ENCODE data around the gene ADAMTS20.
"Not testable (repeated sequence)": the region's sequence is repeated elsewhere in the genome, so short reads cannot be mapped to it uniquely, and the experiment has no call there.

Gene ADAMTS20

DNA sequence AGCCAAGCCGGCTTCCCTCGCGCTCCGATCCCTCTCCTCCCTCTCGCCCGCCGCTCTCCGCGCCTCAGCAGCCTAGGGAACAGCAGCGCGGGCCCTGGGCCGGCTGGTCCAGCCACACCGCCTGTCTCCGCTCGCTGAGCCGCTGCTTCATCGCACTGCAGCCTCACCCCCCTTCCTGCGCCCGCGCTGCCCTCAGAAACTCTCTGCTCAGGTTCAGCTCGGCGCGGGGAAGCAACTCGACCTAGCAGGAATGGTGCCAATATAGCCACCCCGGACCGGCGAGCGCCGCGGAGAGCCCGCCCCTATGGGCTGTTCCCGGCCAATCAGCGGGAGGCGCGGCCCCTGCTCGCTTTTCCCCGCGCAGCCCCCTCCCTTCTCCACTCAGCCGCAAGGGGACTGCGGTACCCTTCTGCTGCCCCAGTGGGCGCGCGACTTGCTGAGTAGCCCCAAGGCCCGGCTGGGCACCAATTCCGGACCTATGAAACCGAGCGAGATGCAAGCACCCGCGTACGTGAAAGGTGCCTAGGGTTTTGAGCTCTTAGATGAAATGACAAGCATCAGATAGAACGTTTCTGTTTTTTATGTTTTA, at the start of gene ADAMTS20:
Gene ADAMTS20, minus strand, starts transcription at position 233 of the 589 bp plus-strand sequence. CDS start 282 bp downstream, outside the sequence.
- no peak for DNase-seq (ENCODE audit: low spot score)

DNA sequence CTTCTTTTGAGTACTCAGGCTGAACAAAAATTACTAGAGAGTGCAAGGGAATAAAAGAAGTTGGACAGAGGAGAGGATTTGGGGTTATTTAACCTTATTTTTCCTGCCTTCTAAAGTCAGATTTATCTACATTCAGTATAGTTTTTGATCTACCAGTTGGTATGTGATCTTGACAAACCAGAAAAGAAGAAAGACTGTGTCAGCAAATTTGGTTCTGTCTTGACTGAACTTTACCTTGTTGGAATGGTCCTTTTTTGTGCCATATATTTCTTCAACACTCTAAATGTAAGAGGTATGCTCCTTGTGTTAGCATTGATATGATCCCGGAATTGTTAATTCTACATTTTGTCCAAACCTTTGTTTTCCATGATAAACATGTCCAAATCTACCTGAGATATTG, 47.7 kb upstream of the ADAMTS20 start:
- DNase-seq (ENCODE audit: low spot score), result no peak

GRCh38 chr12:43599066-43599465, 47.1 kb upstream of the ADAMTS20 start:
- no peak for DNase-seq (ENCODE audit: low spot score)

DNA sequence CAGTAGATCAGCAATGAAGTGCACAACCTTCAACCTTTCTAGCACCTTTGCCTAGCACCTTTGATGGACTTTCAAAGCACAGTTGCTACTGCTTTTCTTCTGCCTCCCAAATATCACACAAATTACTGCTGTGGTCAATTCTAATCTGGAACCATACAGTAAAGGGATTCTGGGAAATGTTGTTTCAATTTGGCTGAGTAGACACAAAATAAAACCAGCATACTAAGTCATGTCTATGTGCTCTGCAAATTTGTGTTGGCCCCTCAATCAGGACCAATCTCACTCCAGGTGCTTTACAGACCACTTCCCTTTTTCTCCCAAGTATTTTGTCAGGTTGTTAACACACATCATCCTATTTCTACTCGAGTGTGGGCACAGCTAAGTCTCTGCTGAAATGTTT, 38.3 kb upstream of the ADAMTS20 start:
- no peak for DNase-seq (ENCODE audit: low spot score)

- no peak for DNase-seq (ENCODE audit: low spot score)
Measured at GRCh38 chr12:43586646-43587245, 34.7 kb upstream of the ADAMTS20 start.

DNA sequence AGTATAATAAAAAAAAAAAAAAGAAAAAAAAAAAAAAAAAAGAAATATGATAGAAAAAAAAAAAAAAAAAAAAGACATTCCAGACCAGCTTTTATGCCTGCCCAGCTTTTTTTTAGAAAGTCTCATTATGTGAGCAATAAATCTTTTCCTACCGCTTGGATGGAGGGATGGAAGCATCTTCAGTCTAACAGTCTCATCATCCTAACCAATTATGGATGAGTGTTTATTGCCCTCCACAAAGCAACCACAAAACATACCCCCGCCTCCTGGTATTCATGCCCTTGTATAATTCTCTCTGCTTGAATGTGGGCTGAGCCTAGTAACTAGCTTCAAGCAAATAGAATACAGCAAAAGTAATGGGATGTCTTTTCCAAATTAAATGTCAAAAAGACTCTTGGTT, 33.7 kb upstream of the ADAMTS20 start:
- peak; percentile 12 for DNase-seq (ENCODE audit: low spot score)

GRCh38 chr12:43580601-43581000, 28.6 kb upstream of the ADAMTS20 start:
- no peak for DNase-seq (ENCODE audit: low spot score)

- DNase-seq (ENCODE audit: low spot score), result no peak
Measured at GRCh38 chr12:43579206-43579605, 27.2 kb upstream of the ADAMTS20 start.

- DNase-seq (ENCODE audit: low spot score), result no peak
Measured at GRCh38 chr12:43578782-43579181, 26.8 kb upstream of the ADAMTS20 start.

DNA sequence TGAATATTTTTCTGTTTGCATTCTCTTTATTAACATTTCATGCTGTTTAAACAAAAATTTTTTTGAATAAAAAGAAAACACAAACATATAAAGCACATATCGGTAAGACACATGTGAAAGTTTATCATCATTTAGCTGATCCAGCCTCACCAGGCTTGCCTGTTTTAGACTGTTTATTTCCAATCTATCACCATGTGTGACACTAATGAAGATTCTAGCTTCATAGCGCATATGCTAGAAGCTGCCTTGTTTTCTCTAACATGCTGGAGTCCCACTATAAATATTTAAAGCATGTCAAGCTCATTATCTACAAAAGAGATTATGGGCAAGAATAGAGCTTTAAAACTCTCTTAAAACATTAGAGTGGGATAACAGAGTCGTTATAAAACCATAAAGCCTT, 25.4 kb upstream of the ADAMTS20 start:
- no peak for DNase-seq (ENCODE audit: low spot score)

DNA sequence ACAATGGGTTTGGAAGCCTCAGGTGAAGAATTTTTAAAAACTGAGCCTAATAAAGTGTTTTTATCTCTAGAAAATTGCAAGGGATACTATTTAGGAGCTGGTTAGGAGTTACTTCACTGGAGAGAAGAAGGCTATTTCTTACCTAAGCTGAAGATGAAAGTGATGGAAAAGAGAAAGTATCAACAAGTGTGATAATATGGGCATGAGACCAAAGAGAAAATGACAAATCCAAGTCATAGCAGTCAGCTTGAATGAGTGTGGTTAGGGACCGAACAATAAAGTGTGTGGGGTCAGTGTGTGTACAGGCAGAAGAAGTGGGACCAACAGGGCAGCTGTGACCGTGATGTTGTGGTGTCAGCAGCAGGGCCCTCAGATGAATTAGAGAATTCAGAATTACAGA, 24.2 kb upstream of the ADAMTS20 start:
- DNase-seq (ENCODE audit: low spot score), result no peak

DNA sequence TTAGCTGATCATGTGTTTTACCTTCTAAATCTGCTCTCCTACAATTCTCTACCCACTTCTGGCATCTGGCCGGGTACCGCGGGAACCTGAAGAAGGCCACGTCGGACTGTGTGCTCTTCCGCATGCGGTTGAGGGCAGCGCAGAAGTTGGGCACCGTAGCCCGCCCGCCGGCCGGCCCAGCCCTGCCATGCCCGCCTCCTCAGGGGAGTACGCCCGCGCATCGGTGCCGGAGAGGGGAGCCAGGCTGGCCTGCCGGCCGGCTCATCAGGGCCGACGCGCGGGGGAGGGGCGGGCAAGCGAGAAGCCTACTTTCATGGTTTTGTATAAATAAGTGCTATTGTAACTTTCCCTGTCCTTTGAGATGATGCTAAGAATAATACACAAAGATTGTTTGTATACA, 19.9 kb upstream of the ADAMTS20 start:
- DNase-seq (ENCODE audit: low spot score), result no peak

DNA sequence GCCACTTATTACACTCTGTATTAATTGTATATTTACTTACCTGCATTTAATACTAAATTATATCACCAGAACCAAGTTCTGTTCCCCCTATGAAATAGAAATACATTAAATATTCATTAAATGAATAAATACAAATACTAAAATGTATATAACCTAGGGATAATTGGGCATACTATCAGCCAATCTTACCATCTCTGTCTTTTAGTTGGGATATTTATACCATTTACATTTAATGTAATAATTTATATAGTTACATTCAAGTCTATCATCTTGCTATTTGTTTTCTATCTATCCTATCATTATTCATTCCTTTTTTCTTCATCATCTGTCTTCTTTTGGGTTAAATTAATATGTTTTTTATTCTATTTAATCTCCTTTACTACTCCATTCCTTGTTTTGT, 4.1 kb upstream of the ADAMTS20 start:
- DNase-seq (ENCODE audit: low spot score), result no peak

DNA sequence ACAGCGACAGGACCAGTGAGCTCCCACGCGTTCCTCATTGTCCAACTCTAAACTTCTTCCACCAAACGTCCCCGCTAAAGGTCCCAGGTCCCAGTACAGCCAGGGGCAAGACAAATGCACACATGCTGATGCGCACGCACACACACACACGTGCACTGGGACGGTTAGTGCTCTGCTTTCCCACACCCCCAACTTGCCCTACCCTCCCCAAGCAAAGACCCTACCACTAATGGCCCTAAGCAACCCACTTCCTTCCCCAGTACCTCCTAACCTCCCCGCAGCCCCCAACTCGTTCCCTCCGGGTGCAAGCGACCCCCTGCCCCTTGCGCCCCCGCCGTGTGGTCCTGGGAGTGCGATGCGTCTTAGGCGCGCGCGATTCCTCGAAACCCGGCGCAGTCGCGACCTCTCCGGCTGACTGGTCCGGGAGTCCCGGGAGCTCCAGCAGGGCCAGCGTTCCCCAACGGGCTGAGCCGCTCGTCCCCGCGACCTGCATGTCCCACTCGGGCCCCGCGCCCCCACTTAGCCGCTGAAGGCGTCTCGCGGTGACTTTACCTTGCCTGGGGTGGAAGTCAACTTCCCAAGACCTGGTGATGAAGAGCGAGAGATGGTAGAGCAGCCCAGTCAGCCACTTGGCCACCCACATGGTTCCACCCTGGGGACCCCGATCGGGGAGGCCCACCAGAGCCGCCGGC, 578 bp downstream of the ADAMTS20 start:
- DNase-seq (ENCODE audit: low spot score), result no peak

DNA sequence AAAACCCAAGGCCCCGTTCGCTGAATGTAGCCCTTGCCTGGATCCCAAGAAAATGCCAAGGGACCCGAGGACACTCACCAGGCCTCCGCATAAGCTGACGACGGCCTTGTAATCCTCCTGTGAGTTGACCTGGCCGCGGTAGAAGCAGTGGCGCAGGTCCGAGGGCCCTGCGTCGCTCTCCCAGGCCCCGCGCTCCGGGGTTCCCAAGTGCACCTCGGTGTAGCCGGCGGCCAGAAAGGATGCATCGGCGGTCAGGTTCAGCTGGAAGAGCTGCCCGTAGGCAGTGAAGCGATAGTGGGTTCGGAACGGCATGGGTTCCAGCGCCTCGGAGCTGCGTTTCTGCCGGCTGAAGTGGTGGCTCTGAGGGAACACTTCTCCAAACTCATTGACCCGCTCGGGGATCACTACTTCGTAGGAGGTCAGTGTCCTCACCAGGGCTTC, 1.2 kb downstream of the ADAMTS20 start:
- no peak for DNase-seq (ENCODE audit: low spot score)

DNA sequence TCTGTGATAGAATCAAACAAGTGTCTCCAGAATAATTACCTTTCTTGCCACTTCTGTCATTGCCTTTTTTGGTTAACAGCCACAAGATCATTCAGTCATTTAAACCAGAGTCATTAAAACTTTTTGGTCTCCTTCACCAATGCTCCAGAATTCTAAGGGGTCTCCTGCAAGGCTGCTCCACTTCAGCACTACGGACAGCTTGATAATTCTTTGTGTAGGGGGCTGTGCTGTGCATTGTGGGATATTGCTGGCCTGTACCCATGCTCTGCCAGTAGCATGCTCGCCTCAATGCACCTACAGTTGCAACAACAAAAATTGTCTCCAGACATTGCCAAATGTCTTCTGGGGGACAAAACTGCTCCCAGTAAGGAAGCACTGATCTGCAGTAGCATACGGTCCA, 7.3 kb downstream of the ADAMTS20 start:
- no peak for DNase-seq (ENCODE audit: low spot score)

DNA sequence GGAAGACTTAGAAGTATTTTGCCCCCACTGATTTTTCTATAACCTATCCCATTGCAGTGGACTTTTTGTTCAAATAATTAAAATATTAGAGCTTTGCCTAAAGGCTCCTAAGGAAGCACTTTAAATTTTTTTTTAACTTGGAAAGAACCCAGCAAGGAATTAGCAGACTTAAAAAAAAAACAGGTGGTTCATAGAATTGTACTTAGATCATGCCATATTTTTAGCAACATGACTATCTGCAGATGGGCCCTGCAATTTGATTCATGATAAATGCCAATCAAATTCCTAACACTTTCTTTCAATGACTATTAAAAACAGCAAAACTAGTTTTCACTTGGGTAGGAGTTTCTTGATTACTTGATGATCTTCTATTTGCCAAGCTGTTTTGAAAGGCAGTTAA, 11.5 kb downstream of the ADAMTS20 start:
- no peak for DNase-seq (ENCODE audit: low spot score)

- not testable (repeated sequence) for DNase-seq (ENCODE audit: low spot score)
Measured at GRCh38 chr12:43537675-43538074, 14.3 kb downstream of the ADAMTS20 start.

- no peak for DNase-seq (ENCODE audit: low spot score)
Measured at GRCh38 chr12:43516045-43516444, 36.0 kb downstream of the ADAMTS20 start.

DNA sequence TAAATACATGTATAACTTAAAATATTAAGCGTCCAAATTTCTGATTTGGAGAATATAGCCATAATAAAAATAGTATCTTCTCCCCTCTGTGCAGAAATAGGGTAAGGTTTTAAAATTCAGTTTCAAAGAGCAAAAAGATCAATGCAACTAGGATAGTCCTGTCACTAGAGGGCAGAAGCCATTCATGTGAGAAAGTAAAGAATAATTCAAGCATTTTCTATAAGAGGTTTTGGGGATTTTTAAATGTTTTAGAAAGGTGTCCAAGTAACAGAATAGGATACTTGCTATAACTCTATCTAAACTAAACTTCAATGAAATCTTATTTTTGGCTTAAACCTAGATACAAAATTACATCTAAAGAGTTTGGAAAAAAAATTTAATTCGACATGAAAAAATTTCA, 50.3 kb downstream of the ADAMTS20 start:
- peak; percentile 16 for DNase-seq (ENCODE audit: low spot score)

- no peak for DNase-seq (ENCODE audit: low spot score)
Measured at GRCh38 chr12:43493261-43493797, 58.7 kb downstream of the ADAMTS20 start.

DNA sequence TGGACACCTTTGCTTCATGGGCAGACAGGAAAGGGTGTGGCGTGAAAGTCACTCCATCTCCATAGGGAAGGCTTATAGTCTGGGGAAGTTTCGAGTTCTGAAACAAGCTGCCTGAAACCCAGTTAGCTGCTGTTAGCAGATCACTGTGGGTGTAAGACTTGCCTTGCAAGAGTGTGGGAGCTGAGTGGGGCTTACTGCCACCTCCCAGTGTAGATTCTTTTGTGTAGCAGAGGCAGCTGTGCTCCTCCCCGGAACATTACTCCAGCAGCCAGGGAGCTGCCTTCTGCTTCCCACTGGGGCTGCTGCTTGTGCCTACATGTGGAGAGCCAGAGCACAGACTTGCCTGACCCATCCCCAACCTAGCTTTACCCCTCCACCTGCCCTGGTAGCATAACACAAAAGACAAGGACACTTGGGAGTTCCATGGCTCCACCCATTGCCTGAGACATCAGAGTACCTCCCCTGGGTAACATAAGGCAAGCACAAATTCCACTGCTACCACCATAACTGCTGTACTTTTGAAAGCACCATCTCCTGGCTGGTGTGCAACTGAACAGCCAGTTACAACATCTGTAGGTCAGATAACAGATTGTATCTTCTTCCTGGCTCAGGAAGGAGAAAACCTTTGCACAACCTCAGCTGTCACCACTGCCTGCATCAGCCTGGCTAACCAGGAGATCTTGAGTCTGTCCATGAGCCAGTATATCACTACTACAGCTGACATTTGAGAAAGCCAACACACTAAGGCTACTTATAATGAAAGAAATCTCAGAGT, 69.5 kb downstream of the ADAMTS20 start:
- peak; percentile 5 for DNase-seq (ENCODE audit: low spot score)
